ENCODE measurements around the gene RBMX.
"Not testable (repeated sequence)": the region's sequence is repeated elsewhere in the genome, so short reads cannot be mapped to it uniquely, and the experiment has no call there.

DNA sequence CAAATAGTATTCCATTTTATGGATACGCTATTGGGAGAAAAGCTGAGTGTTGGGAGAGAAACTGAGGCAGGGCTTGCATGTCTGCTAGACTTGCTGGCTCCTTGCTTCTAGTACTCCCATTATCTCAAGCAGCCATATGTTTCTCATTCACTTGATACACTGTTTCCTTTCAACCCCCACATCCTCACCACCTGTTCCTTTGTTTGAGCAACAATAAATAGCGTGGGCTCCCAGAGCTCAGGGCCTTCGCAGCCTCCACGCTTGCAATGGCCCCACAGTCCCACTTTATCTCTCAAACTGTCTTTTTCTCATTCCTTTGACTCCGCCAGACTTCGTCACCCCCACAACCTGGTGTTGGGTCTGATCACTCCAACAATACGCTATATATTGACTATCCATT is 18.2 kb upstream of the RBMX start:
- not testable (repeated sequence) for TF ChIP-seq POLR2A, POLR2AphosphoS5 (IDR thresholded peaks at IDR 0.05)

Data from breast epithelium (tissue), 3 donors.